ENCODE results near the gene PRRC2B. TPM values are rescaled to one million over a fixed set of nuclear protein-coding genes. Genes with fewer than 3 reads are reported as not detected.
A peak's percentile ranks its signal among the peaks of the same experiment; 100 is the strongest.

PRRC2B gene
- total RNA-seq, 1 experiment from 2014 or later, result 48.4 TPM

DNA sequence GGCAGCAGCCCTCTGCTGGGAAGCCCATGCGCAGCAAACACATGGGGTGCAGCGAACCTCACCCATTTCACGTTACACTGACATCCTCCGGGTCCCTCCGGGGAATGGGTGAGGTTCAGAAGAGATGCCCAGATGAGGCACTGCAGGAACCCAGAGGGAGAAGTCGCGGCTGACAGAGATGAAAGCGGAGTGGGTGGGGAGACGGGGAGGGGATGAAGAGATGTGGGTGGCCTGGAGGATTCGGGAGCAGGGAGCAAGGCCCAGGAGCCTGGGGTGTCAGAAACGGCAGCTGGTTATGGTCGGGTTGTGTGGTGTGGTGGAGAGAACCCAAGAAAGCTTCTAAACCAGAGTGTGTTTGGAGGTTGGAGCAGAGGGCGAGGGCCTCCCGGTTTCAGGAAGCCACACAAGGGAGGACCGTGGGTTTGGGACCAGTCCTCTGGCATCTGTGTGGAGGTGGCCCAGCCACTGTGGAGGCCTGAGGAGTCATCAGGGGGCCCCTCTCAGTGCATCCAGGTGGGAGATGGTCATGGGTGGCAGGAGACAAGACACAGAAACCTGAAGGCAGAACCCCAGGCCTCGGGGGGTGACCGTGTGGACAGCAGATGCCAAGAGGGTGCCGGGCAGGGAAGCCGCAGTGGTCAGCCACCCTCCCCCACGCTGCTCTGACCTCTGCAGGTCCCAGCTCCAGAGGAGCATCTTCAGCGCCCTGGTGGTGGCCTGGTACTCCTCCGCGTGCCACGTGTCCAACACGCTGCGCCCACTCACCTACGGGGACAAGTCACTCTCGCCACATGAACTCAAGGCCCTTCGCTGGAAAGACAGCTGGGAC is 128.6 kb downstream of the PRRC2B start:
- in situ Hi-C loops (cut with HindIII; ENCODE audit: low sequenced_read_pairs), result no loop called here
- DNase-seq (ENCODE audit: low spot score), result no peak

GRCh38 chr9:131523086-131523388 is 129.2 kb downstream of the PRRC2B start:
- DNase-seq (ENCODE audit: low spot score), result no peak
- in situ Hi-C loops (cut with HindIII; ENCODE audit: low sequenced_read_pairs), result no loop called here

DNA sequence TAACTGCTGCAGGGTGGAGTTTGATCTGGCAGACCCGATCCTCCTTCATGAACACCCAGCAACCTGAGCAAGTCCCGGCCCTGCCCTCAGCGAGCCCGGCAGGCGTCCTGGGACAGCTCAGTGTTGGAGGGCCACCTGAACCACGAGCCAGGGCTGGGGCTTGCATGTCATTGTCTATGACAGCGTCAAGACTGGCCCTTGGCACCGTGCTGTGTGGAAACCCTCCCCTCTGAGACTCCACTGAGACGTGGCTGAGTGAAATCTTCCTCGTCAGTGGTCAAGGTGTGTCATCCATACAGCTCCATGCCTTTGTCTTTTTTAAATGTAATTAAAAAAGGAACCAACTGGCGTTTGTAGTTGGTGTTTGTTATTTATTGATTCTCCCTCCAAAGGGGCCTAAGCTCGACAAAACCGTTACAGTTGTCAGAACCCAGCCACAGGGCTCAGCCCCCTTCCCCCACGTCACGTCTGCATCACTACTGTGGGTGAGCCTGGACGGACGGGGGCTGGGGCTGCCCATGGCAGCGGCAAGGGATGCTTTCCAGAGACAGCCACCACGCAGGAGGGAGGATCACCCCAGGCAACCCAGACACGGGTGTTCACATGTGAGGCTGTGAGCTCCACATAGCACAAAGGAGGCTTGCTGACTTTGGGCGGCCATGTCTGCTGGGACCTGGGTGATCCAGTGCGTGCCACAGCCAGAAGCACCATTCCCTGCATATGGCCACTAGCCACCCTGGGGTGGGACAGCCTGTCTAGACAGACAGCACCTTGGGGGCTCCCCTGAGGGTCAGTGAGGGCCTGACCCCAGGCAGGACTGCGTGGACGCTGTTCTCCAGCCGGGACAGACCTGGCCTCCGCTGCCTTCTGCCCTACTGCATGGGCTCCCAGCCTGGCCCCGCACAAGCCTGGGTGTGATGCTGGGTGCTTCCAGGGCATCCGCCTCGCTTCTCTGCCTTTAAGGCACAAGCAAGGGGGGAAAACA is 129.9 kb downstream of the PRRC2B start:
- in situ Hi-C loops (cut with HindIII; ENCODE audit: low sequenced_read_pairs), result no loop called here
- DNase-seq (ENCODE audit: low spot score), result no peak

DNA sequence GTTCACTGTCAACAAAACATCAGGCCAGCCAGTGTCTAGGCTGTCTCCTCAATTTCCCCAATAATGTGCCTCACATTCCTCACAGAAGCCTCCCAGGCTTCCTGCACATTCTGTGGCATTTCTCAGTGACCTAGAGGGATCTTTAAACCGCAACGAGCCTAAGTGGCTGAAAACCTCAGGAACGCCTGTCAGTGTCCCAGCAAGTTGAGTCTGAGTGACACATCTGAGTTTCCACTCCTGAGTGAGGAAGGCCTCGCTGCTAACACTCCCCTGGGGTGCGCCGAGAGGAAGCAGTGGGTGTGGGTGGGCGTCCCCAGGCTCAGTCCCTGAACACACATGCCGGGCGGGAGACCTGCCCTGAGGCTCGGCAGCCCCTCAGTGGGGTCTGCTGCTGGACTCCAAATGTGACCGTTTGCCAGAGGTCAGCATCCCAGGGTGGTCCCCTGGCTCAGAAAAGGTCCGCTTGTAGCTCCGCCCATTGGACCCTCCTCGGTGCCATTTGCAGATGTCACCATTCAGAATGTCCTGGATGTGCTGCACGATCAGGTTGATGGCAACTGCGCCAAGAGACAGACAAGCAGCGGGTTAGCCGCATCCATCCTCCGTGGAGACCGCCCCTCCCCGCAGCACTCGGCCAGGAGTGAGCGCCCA is 130.9 kb downstream of the PRRC2B start:
- DNase-seq (ENCODE audit: low spot score), result no peak
- in situ Hi-C loops (cut with HindIII; ENCODE audit: low sequenced_read_pairs), result no loop called here

- DNase-seq (ENCODE audit: low spot score), result peak; percentile 42
- in situ Hi-C loops (cut with HindIII; ENCODE audit: low sequenced_read_pairs), result no loop called here
Observed at GRCh38 chr9:131525643-131526565, 132.0 kb downstream of the PRRC2B start.

DNA sequence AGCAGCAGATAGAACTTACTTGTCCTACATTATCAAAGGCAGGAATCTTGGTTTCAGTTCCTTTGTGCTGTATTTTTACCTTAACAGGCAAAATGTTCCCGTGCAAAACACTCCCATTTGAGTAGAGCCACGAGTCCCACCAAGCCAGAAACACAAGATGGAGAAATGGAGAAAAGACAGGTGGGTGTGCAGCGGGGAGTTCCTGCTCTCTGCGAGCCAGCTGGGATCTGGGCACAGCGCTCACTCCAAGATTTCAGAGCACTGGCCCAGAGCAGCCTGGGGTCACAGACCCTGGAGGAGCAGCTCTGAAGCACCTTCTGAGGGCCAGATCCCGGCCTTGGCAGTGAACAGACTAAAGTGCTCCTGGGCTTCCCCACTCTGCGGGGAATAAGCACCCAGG is 134.3 kb downstream of the PRRC2B start:
- DNase-seq (ENCODE audit: low spot score), result peak; percentile 86
- in situ Hi-C loops (cut with HindIII; ENCODE audit: low sequenced_read_pairs), result no loop called here

- in situ Hi-C loops (cut with HindIII; ENCODE audit: low sequenced_read_pairs), result no loop called here
- no peak for DNase-seq (ENCODE audit: low spot score)
Observed at GRCh38 chr9:131528886-131529505, 135.1 kb downstream of the PRRC2B start.

- DNase-seq (ENCODE audit: low spot score), result no peak
- in situ Hi-C loops (cut with HindIII; ENCODE audit: low sequenced_read_pairs), result no loop called here
Observed at GRCh38 chr9:131529597-131530545, 136.0 kb downstream of the PRRC2B start.

- in situ Hi-C loops (cut with HindIII; ENCODE audit: low sequenced_read_pairs), result no loop called here
- no peak for DNase-seq (ENCODE audit: low spot score)
Observed at GRCh38 chr9:131530546-131530919, 136.6 kb downstream of the PRRC2B start.

DNA sequence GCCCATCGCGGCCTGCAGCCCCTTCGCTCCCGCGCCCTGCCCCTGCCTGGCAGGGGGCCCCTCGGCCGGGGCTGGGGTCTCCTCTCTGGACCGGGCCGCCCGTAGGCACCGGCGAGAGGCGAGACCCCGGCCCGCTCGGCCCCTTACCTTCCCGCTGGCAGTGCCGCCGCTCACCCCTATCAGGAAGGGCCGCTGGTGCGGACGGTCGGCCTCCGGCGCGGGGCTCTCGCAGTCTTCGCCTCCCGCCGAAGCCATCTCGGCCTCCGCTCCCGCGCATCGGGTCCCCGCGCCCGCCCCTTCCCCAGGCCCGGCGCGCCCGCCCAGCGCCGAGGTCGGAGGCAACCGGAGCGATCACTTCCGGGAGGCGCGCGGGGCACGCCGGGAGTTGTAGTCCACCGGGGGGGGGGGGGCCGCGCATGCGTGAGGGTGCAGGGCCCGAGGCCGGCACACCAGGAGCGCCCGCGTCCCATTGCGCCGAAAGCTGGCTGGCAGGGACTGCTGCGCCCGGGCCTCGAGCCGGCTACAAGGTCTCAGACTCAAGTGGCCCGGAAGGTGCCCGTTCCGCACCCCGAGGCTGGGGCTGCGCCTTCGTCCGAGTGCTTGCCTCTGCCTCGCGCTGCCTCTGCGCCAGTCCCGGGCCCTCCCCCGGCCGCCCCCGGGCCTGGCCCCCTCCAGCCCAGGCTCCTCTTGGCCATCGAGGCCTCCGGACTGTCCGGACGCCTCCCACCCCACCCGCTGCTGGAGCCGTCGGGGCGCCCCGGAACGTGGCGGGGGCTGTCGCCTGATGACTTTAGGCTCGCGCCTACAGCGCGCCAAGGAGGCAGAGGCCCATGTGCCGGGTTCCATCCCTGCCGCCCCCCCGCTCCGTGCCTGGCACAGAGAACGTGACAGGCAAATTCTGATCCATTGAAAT is 137.3 kb downstream of the PRRC2B start, which contains the start of gene UCK1:
TSS of gene UCK1 (minus strand) at position 344 of the 913 bp plus-strand sequence. CDS start at position 255, 89 bp downstream.
- DNase-seq (ENCODE audit: low spot score), result peak; percentile 77
- in situ Hi-C loops (cut with HindIII; ENCODE audit: low sequenced_read_pairs), result no loop called here

- in situ Hi-C loops (cut with HindIII; ENCODE audit: low sequenced_read_pairs), result no loop called here
- no peak for DNase-seq (ENCODE audit: low spot score)
Observed at GRCh38 chr9:131534721-131535237, 140.9 kb downstream of the PRRC2B start.

GRCh38 chr9:131537946-131538345 is 144.1 kb downstream of the PRRC2B start:
- no peak for DNase-seq (ENCODE audit: low spot score)
- in situ Hi-C loops (cut with HindIII; ENCODE audit: low sequenced_read_pairs), result no loop called here

DNA sequence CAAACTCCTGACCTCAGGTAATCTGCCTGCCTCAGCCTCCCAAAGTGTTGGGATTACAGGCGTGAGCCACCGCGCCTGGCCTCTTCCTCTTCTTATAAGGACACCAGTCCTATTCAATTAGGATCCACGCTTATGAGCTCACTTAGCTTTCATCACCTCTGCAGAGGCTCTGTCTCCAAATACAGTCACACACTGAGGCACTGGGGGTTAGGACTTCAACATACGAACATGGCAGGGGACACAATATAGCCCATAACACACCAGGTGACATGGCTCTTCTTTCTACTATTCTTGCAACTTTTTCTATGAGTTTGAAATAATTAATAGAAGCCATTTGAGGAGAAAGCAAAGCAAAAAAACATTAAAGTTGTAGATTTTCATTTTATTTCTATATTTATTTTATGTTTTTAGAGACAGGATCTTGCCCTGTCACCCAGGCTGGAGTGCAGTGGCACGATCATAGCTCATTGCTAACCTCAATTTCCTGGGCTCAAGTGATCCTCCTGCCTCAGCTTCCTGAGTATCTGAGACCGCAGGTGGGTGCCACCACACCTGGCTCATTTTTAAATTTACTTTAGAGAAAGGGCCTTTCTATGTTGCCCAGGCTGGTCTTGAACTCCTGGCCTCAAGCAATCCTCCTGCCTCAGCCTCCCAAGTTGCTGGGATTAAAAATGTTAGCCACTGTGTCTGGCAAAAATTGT is 145.5 kb downstream of the PRRC2B start:
- DNase-seq (ENCODE audit: low spot score), result no peak
- in situ Hi-C loops (cut with HindIII; ENCODE audit: low sequenced_read_pairs), result no loop called here

GRCh38 chr9:131543141-131543540 is 149.3 kb downstream of the PRRC2B start:
- in situ Hi-C loops (cut with HindIII; ENCODE audit: low sequenced_read_pairs), result no loop called here
- no peak for DNase-seq (ENCODE audit: low spot score)

DNA sequence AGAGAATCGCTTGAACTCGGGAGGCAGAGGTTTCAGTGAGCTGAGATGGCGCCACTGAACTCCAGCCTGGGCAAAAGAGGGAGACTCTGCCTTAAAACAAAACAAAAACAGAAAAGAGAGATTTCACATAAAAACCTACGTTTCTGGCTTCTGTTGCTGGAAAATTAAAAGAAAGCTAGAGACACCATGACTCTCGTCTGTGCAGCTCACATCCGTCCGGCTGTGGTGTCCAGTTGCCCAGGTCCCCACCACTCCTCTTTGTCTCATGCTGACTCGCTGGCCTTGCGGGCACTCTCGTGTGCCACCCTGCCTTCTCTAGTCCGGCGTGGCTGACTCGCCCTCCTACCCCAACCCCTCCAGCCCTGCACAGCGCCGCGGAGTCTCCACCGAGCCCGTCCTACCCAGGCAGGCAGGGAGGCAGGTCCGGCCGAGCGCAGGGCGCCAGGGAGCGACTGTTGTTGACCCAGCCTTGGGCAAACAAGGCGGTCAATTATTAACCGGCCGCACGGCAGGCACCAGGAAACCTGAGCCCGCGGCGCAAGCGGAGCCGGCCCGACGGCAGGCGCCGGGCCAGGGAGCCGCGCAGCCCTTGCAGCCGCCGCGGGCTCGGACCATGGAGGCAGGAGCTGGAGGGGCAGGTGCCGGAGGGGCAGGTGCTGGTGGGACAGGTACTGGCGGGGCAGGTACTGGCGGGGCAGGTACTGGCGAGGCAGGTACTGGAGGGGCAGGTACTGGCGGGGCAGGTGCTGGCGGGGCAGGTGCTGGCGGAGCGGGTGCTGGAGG is 151.3 kb downstream of the PRRC2B start, which contains the start of gene PRRT1B:
TSS of gene PRRT1B (plus strand) at position 521 of the 783 bp plus-strand sequence. CDS start at position 614, 93 bp downstream.
- no peak for DNase-seq (ENCODE audit: low spot score)
- in situ Hi-C loops (cut with HindIII; ENCODE audit: low sequenced_read_pairs), result no loop called here
